ENCODE results near the gene MB.

The MB gene

DNA sequence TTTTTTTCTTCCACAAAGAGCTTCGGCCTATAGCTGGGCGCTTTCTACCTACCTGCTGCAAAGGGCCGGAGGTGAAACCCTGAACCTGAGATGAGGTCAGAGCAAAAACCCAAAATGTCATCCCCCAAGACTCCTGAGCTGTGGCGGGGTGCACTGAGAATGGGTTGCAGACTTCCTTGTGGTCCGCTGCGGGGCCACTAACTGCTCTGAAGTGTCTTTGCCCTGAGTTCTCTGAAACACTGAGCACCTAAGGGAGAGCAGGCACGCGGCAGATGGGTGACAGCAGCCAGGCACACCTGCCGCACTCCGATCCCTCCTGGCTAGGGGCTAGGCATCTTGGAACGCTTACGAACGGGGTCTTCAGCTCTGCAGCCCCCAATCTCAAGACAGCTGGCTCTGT lies 47.2 kb downstream of the MB start:
- no peak for DNase-seq

GRCh38 chr22:35568751-35569739 lies 48.1 kb downstream of the MB start:
- DNase-seq: no peak

GRCh38 chr22:35567351-35568141 lies 49.6 kb downstream of the MB start:
- DNase-seq: no peak

DNA sequence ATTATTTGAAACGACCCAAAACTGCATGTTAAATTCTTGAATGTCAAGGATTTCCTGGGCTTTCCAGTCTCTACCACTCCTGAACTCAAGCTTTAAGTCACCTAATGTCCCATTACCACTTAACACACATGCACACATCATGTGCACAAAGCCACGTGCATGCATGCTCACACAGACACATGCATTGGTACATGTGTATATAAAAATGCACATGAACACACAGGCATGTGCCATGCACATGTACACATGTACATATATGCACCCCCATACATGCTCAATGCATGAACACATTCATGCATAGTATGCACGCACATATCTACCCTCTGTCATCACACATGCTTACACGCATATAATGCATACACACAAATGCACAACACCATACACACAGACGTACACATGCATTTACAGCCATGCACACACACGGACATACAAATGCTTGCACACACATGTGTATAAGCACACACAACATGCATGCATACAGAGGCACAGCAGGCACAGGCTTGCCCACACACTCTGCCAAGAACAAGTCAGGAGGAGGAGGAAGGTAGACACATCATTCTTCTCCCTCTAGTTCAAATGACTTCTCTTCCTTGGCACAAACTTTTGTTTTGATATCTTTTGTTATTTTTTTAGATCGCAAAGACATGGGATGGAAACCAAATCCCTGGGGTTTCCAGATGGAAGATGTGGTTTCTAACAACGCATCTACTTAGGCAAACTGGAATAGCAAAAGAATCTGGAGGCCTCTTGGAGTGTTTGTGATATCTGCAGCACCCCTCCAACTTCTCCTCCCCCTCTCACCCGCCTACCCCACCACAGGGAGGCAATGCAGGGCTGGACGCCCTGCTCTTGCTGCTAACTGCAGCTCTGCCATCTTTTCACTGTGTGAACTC lies 51.9 kb downstream of the MB start:
- no peak for DNase-seq

GRCh38 chr22:35563211-35563610 lies 53.9 kb downstream of the MB start:
- DNase-seq: no peak

DNA sequence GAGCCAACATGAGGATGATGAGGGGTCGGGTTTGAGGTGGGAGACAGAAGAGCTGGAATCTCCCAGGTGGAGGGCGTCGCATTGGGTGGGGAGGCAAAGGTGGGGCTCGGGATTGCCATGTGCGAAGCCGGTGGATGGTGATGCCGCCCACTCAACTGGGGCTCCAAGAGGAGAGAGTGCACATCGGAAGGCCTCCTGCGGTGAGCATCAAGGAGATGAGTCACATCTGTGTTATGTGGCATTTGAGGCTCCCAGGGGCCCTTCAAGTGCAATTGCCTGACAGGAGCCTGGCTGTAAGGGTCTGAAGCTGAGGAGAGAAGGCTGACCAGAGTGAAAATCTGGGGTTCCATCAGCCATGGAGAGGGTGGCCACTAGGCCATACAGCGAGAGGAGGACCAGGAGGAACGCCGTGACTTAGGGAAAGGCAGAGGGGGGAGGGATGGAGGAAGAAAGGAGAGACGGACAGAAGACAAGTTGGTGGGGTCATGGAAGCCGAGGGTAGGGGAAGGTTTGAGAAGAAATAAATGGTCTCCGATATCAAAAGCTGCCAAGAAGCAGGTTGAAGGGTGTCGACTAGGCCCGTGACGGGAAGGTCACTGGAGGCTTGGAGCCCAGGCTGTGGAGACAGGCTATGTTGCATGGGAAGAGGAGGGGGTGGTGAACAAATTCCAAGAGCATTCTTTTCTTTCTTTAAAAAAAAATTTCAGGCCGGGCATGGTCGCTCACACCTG lies 55.2 kb downstream of the MB start:
- DNase-seq: no peak

DNA sequence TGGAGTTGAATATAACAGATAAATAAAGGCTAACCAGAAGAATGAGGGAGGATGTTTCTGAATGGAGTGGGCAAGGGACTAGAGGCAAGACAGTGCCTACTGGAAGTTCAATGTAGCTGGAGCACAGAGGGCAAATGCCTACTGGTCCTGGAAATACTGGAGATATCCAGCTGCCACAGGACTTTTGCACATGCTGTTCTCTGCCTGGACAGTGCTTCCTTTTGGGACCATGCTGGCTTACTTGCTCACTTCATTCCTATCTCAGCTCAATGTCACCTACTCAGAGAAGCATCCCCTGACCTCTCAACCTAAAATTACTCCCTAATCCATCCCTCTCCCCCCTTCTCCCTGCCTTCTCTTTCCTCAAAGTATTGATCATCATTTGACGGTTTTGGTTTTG lies 56.3 kb downstream of the MB start:
- no peak for DNase-seq

GRCh38 chr22:35560366-35560765 lies 56.8 kb downstream of the MB start:
- no peak for DNase-seq

DNA sequence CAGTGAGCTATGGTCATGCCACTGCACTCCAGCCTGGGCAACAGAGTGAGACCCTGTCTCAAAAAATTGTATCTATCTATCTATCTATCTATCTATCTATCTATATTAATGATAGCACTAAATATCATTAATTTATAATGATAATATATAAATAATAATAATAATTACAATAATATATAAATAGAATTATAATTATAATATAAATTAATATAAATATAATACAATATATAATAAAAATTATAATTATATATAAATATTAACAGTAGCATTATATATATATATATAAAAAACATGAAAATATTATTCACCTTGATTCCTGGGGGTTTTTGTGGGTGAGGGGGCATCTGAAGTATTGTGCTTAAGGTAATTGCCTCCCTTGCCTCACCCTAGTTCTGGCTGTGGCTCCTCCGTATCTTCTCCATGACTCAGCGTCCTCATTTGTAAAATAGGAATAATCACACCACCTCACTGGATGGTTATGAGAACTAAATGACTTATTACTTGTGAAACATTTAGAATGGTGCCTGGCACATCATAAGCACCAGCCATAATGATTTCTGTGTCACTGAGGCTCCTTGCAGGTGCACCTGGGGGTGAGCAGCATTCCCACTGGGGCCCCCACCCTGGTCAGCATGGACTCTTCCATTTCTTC lies 57.6 kb downstream of the MB start:
- DNase-seq: no peak

GRCh38 chr22:35558719-35559118 lies 58.4 kb downstream of the MB start:
- no peak for DNase-seq

- no peak for DNase-seq
Observed at GRCh38 chr22:35558031-35558430, 59.1 kb downstream of the MB start.

All from suppressor macrophage treated with lipopolysaccharide for 1 hour (primary cell).